Mesendoderm (in vitro differentiated cells): Measurements from ENCODE around the gene PPM1N.

Experiments used
- DNase-seq: peaks from one replicate; pipeline ENCODE4 v3.0.0; 2013
- H2AK5ac ChIP-seq: 2 replicates; pipeline ENCODE4 v1.6.1; 2013; ENCODE audit warnings: low read length, inconsistent platforms
- H2BK120ac ChIP-seq: 2 replicates; pipeline ENCODE4 v1.6.1; 2013; ENCODE audit warnings: low read depth, mild to moderate bottlenecking, low read length, moderate library complexity, mixed read lengths
- H2BK15ac ChIP-seq: replicated peaks from 2 replicates; pipeline ENCODE4 v1.6.1; 2013; ENCODE audit warnings: low read depth, mild to moderate bottlenecking, moderate library complexity
- H2BK5ac ChIP-seq: 2 replicates; pipeline ENCODE4 v1.6.1; 2013; ENCODE audit warnings: low read length, inconsistent platforms
- H3K18ac ChIP-seq: 2 replicates; pipeline ENCODE4 v1.6.1; 2013; ENCODE audit warnings: mild to moderate bottlenecking, low read length, mixed read lengths
- H3K23ac ChIP-seq: one replicate; pipeline ENCODE4 v1.6.1; 2013; ENCODE audit warnings: low read length
- H3K27ac ChIP-seq: 2 replicates; pipeline ENCODE4 v1.5.1; 2013; ENCODE audit warnings: low read depth, mild to moderate bottlenecking, inconsistent platforms, low read length, moderate library complexity
- H3K27me3 ChIP-seq: 2 replicates; pipeline ENCODE4 v1.6.1; 2013; ENCODE audit warnings: low read length, control low read depth, mild to moderate bottlenecking, inconsistent platforms; ENCODE audit not compliant: insufficient read depth, poor library complexity
- H3K36me3 ChIP-seq: 2 replicates; pipeline ENCODE4 v1.6.1; 2013; ENCODE audit warnings: low read length, inconsistent platforms; ENCODE audit not compliant: control insufficient read depth, insufficient read depth
- H3K4ac ChIP-seq: one replicate; pipeline ENCODE4 v1.6.1; 2013; ENCODE audit warnings: low read depth, mild to moderate bottlenecking, low read length, moderate library complexity
- H3K4me1 ChIP-seq: 2 replicates; pipeline ENCODE4 v1.6.1; 2013; ENCODE audit warnings: low read depth, low read length, inconsistent platforms; ENCODE audit not compliant: control insufficient read depth
- H3K4me2 ChIP-seq: 2 replicates; pipeline ENCODE4 v1.6.1; 2013; ENCODE audit warnings: low read length
- H3K4me3 ChIP-seq: 2 replicates; pipeline ENCODE4 v1.5.1; 2013; ENCODE audit warnings: mild to moderate bottlenecking, low read length
- H3K56ac ChIP-seq: one replicate; pipeline ENCODE4 v1.6.1; 2013; ENCODE audit warnings: low read length
- H3K79me1 ChIP-seq: 2 replicates; pipeline ENCODE4 v1.6.1; 2013; ENCODE audit warnings: low read length, inconsistent platforms
- H3K79me2 ChIP-seq: 2 replicates; pipeline ENCODE4 v1.6.1; 2013; ENCODE audit warnings: mild to moderate bottlenecking, low read length; ENCODE audit not compliant: control insufficient read depth, insufficient read depth
- H3K9ac ChIP-seq: 2 replicates; pipeline ENCODE4 v1.6.1; 2013; ENCODE audit warnings: low read length, inconsistent platforms
- H4K5ac ChIP-seq: one replicate; pipeline ENCODE4 v1.6.1; 2013; ENCODE audit warnings: low read length
- H4K8ac ChIP-seq: one replicate; pipeline ENCODE4 v1.6.1; 2013; ENCODE audit warnings: low read depth, mild to moderate bottlenecking, control low read depth, low read length, moderate library complexity
- WGBS: extraction: QIAGEN DNeasy Blood & Tissue Kit; methylation state at CpG from one replicate; pipeline ENCODE4 v1.1.7; 2013; ENCODE audit warnings: low lambda C conversion rate, missing lambda C conversion rate; ENCODE audit not compliant: insufficient coverage; ENCODE audit errors: extremely low coverage; 5-methylcytosine and 5-hydroxymethylcytosine counted together

PPM1N gene

DNA sequence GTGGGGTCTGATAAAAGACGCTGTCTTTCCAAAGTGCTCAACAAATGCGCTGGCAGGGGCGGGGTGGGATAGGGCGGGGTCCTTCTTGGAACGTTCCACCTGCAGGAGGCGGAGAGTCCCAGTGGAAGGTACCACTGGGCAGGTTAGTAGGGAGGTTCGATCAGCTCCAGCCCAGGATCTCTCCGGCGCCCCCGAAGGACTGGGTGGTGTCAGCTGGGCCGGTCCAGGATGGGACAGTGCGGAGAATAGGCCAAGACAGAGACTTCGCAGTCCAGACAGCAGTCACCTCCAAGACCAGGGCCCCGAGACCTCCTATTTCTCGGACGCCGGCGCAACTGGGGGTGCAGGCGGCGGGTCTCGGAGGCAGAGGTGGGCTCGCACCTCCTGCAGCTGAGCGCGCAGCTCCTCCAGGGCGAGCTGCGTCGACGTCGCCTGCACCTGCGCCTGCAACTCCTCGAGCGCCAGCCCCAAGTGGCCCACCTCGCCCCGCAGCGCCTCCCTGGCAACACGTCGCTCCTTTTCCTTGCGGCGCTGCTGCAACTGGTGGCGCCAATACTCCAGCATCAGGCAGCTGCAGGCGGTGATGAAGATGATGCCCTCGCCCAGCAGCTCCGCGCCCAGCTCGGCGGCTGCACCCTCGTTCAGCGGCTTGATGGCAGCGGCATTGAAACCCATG, 30.6 kb downstream of the PPM1N start:
- H2BK5ac ChIP-seq, result no peak overlapping the region
- H3K4me2 ChIP-seq, result peak overlapping the region; percentile 33
- no peaks in the 10 kb centered on the region for H3K27me3 ChIP-seq
- no peak overlapping the region for H4K5ac ChIP-seq
- H3K4me1 ChIP-seq, result peaks cover 4% of the 10 kb centered on the region
- no peak overlapping the region for H3K27ac ChIP-seq
- peak; percentile 95 for DNase-seq
- no peaks in the 10 kb centered on the region for H3K79me1 ChIP-seq
- no peak overlapping the region for H2BK120ac ChIP-seq
- peaks cover 7% of the 10 kb centered on the region for H3K36me3 ChIP-seq
- no peak overlapping the region for H3K4me3 ChIP-seq
- no CpG with 5 or more reads among the region's 49 CpGs for WGBS
- H4K8ac ChIP-seq, result no peak overlapping the region
- H2BK15ac ChIP-seq, result no peak overlapping the region
- H3K56ac ChIP-seq, result peak overlapping the region; percentile 9
- H3K79me2 ChIP-seq, result no peaks in the 10 kb centered on the region
- H3K23ac ChIP-seq, result no peak overlapping the region
- no peak overlapping the region for H3K18ac ChIP-seq
- H3K9ac ChIP-seq, result peak overlapping the region; percentile 1
- H3K4ac ChIP-seq, result no peak overlapping the region
- H2AK5ac ChIP-seq, result no peak overlapping the region

DNA sequence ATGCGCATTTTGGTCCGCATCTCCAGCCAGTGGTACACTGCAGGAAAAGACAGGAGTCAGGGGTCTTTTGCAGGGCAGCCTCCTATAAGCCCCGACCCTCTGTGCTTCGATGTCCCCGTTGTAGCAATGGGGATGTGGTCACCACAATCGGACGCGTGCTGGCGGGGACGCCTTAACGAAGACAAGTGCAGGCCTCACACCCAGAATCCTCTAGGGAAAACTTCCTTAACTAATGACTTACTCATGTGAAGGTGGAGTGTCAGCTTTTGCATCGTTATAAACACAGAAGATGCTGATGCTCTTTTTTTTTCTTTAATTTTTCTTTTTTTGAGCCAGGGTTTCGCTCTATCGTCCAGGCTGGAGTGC, 31.2 kb downstream of the PPM1N start:
- DNase-seq, result no peak
- no CpG with 5 or more reads among the region's 14 CpGs for WGBS
- Histone ChIP-seq H2BK5ac (no peak overlapping the region), H3K9ac (peak overlapping the region; percentile 1), H3K4me3 (no peak overlapping the region), H3K36me3 (peaks cover 7% of the 10 kb centered on the region), H2BK120ac (no peak overlapping the region), H3K79me2 (no peaks in the 10 kb centered on the region), H3K18ac (no peak overlapping the region), H3K27me3 (no peaks in the 10 kb centered on the region), H3K4me2 (peak overlapping the region; percentile 33), H3K56ac (peak overlapping the region; percentile 9), H3K4ac (no peak overlapping the region), H4K5ac (no peak overlapping the region), H3K23ac (no peak overlapping the region), H3K79me1 (no peaks in the 10 kb centered on the region), H3K4me1 (peaks cover 4% of the 10 kb centered on the region), H3K27ac (no peak overlapping the region), H4K8ac (no peak overlapping the region), H2BK15ac (no peak overlapping the region), H2AK5ac (no peak overlapping the region)

DNA sequence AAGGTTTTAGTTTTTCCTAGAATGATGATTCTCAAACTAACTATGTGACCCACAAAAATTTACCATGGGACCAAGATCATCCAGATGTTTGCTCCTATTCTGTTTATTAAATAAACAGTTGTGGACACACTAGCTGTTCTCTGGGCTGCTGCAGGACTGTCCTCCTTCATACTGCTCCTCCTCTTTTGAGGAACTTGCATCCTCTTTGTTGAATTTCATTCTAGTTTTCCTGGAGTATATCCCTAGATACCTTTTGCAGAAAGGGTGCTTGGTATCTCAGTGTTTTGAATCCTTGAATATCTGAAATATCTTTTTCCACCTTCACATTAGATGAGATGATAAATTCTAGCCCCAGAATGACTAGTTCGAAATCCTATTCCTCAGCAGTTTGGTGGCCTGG, 33.1 kb downstream of the PPM1N start:
- Histone ChIP-seq H2BK15ac (no peak overlapping the region), H3K4ac (no peak overlapping the region), H2BK120ac (no peak overlapping the region), H3K23ac (no peak overlapping the region), H3K36me3 (no peaks in the 10 kb centered on the region), H3K4me3 (no peak overlapping the region), H2AK5ac (no peak overlapping the region), H4K8ac (no peak overlapping the region), H3K79me1 (no peaks in the 10 kb centered on the region), H3K27ac (no peak overlapping the region), H3K4me1 (peaks cover 4% of the 10 kb centered on the region), H3K18ac (no peak overlapping the region), H3K9ac (no peak overlapping the region), H2BK5ac (no peak overlapping the region), H3K4me2 (no peak overlapping the region), H3K27me3 (no peaks in the 10 kb centered on the region), H3K56ac (no peak overlapping the region), H4K5ac (no peak overlapping the region), H3K79me2 (no peaks in the 10 kb centered on the region)
- no CpG with 5 or more reads among the region's 1 CpG for whole genome bisulfite sequencing
- no peak for DNase-seq

DNA sequence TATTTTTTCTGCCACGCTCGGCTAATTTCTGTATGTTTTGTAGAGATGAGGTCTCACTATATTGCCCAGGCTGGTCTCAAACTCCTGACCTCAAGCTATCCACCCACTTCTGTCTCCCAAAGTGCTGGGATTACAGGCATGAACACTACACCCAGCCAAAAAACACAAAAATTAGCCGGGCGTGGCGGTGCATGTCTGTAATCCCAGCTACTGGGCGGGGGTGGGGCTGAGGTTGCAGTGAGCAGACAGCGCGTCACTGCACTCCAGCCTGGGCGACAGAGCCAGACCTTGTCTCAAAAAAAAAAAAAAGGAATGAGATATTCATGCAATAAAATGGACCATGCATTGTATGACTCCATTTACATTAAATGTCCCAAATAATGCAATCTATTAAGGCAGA, 41.2 kb downstream of the PPM1N start:
- Histone ChIP-seq H3K4ac (no peak overlapping the region), H3K79me1 (no peaks in the 10 kb centered on the region), H2AK5ac (no peak overlapping the region), H3K9ac (no peak overlapping the region), H2BK5ac (no peak overlapping the region), H2BK120ac (no peak overlapping the region), H3K56ac (no peak overlapping the region), H3K4me3 (no peak overlapping the region), H3K27me3 (no peaks in the 10 kb centered on the region), H3K4me1 (no peaks in the 10 kb centered on the region), H3K18ac (no peak overlapping the region), H4K8ac (no peak overlapping the region), H2BK15ac (no peak overlapping the region), H3K23ac (no peak overlapping the region), H4K5ac (no peak overlapping the region), H3K36me3 (no peaks in the 10 kb centered on the region), H3K27ac (no peak overlapping the region), H3K4me2 (no peak overlapping the region), H3K79me2 (no peaks in the 10 kb centered on the region)
- no CpG with 5 or more reads among the region's 9 CpGs for WGBS
- no peak for DNase-seq

DNA sequence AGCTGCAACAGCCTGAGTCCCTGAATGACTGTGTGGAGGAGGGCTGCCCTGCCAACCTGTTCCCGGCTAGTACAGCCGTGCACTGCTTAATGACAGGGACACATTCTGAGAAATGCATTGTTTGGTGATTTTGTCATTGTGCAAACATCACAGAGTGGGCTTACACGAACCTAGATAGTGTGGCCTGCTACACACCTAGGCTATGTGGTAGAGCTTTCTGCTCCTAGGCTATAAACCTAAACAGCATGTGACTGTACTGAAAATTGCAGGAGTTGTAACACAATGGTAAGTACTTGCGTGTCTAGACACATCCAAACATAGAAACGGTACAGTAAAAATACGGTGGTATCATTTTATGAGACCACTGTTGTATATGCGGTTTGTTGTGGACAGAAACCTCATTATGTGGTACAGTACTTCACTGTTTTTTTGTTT, 44.0 kb downstream of the PPM1N start:
- DNase-seq, result no peak
- WGBS, result no CpG with 5 or more reads among the region's 7 CpGs
- no peak overlapping the region for H3K27ac ChIP-seq

DNA sequence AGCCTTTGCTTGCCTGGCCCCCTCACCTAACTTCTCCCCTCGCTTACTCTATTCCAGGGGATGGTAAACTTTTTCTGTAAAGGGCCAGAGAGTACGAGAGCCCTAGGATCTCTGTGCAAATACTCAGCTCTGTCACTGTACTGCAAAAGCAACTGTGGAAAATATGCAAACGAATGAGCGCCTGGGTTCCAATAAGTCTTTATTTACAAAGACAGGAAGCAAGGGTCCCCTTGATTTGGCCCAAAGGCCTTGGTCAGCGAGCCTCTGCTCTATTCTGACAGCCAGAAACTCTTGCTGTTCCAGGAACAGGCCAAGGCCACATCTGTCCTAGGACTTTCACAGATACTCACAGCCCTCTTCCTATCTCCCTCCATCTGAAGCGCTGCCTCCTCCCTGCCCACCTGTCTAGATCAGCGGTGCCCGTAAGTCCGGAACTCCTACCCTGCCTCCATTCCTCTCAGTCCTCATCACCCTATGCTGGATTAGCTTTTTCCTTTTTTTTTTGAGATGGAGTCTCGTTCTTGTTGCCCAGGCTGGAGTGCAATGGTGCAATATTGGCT, 49.0 kb downstream of the PPM1N start:
- no CpG with 5 or more reads among the region's 10 CpGs for WGBS

More for the DNA sequence above, 44.0 kb downstream of the PPM1N start:
- Histone ChIP-seq H3K27me3 (no peaks in the 10 kb centered on the region), H3K79me2 (no peaks in the 10 kb centered on the region), H2BK120ac (no peak overlapping the region), H3K18ac (no peak overlapping the region), H3K4ac (no peak overlapping the region), H2AK5ac (no peak overlapping the region), H4K5ac (no peak overlapping the region), H3K4me3 (no peak overlapping the region), H2BK15ac (no peak overlapping the region), H3K9ac (no peak overlapping the region), H4K8ac (no peak overlapping the region), H3K4me1 (no peaks in the 10 kb centered on the region), H3K36me3 (no peaks in the 10 kb centered on the region), H2BK5ac (no peak overlapping the region), H3K4me2 (no peak overlapping the region), H3K79me1 (no peaks in the 10 kb centered on the region), H3K56ac (no peak overlapping the region), H3K23ac (no peak overlapping the region)

More for the DNA sequence above, 49.0 kb downstream of the PPM1N start:
- Histone ChIP-seq H4K5ac (no peak overlapping the region), H3K36me3 (no peaks in the 10 kb centered on the region), H3K9ac (no peak overlapping the region), H3K79me2 (no peaks in the 10 kb centered on the region), H4K8ac (no peak overlapping the region), H2AK5ac (no peak overlapping the region), H2BK15ac (no peak overlapping the region), H3K4me1 (no peaks in the 10 kb centered on the region), H3K27me3 (no peaks in the 10 kb centered on the region), H3K18ac (no peak overlapping the region), H3K23ac (no peak overlapping the region), H3K79me1 (no peaks in the 10 kb centered on the region), H3K4ac (no peak overlapping the region), H2BK5ac (no peak overlapping the region), H3K27ac (no peak overlapping the region), H3K56ac (no peak overlapping the region), H3K4me2 (no peak overlapping the region), H3K4me3 (no peak overlapping the region), H2BK120ac (no peak overlapping the region)
- no peak for DNase-seq
